ENCODE measurements around the gene ATAD3C.

The ATAD3C gene

DNA sequence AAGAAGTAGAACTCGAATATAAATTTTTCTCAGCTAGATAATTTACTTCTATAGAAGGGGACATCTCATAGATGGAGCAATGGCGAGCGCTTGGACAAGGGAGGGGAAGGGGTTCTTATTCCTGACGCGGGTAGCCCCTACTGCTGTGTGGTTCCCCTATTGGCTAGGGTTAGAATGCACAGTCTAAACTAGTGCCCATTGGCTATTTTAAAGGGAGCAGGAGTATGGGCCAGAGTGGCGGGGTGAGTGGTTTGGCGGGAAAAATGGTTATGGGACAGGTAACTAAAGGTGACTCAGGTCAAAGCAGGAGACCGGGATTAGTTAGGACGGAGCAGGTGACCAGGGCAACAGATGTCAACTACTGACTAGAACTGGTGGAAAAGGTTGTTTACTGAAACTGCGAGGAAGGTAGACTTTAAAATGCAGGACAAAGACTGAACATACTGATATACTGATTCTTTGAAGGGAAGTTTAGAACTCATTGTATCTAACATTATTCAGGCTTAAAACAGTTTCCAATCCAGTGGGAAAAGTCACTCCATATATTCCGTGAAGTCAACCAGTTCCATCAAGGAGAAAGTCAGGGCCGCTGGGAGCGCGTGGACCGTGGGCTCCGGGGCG, 61.5 kb downstream of the ATAD3C start:
- TF ChIP-seq, protein P1, sequence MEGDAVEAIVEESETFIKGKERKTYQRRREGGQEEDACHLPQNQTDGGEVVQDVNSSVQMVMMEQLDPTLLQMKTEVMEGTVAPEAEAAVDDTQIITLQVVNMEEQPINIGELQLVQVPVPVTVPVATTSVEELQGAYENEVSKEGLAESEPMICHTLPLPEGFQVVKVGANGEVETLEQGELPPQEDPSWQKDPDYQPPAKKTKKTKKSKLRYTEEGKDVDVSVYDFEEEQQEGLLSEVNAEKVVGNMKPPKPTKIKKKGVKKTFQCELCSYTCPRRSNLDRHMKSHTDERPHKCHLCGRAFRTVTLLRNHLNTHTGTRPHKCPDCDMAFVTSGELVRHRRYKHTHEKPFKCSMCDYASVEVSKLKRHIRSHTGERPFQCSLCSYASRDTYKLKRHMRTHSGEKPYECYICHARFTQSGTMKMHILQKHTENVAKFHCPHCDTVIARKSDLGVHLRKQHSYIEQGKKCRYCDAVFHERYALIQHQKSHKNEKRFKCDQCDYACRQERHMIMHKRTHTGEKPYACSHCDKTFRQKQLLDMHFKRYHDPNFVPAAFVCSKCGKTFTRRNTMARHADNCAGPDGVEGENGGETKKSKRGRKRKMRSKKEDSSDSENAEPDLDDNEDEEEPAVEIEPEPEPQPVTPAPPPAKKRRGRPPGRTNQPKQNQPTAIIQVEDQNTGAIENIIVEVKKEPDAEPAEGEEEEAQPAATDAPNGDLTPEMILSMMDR (IDR thresholded peaks at IDR 0.05), result no peak

DNA sequence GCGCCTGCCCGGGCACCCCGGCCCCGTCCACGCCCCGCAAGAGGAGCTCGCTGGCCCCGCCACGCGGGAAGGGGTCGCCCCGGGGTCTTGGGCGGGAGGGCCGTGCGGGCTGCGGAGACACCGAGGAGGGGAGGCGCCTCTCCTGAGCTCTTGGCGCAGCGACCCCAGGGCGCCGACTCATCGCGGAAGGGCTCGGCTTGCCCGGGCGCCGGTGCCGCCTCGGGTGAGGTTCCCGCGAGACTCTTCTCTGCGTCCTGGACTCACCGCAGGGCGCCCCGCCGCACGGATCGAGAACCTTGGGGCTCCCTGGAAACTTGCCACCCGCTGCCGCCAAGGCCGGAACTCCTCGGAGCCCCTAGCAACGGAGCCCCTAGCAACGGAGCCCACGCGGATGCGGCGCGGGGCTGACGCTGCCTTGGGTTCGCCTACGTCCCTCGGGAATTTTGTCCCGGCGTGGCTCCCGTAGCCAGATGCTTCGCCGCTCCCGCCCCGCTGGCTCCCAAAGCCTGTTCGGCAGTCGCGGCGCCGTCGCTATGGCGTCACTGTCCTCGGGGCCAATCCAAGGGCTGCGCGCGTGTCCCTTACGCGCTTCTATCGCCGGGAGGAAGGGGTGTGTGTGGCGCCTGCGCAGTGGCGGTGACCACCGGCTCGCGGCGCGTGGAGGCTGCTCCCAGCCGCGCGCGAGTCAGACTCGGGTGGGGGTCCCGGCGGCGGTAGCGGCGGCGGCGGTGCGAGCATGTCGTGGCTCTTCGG, 62.2 kb downstream of the ATAD3C start, which contains the start of gene ATAD3A:
Gene ATAD3A (plus strand): TSS at position 630 of the 753 bp plus-strand sequence. CDS start 107 bp downstream, at position 737.
- TF ChIP-seq, protein P1 (IDR thresholded peaks at IDR 0.05), result no peak

DNA sequence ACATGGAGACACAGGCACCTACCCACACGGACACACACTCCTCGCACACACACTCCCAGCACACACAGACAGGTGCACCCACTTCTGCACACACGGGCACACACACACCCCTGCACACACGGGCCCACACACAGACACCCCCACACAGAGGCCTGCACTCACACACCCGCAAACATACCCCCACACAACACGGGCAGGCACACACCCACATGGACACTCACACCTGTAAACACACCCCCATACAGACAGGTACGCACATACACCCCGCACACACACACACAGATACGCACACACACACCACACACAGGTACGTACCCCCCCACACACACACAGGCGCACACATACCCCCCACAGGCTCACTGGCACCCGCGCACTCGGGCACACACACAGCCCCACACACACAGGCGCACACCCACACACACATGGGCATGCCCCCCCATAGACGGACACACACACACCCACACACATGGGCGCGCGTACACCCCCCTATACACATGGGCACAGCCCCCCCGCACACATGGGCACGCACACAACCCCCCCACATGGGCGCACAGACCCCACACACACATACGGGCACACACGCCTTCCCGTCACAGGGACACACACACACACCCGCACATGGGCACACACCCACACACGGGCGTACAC, 68.6 kb downstream of the ATAD3C start:
- TF ChIP-seq, protein P1 (IDR thresholded peaks at IDR 0.05), result no peak
